Adrenal gland (tissue), 5 donors: ENCODE data around the gene FOXD4L6.
"Not testable (repeated sequence)": the region's sequence is repeated elsewhere in the genome, so short reads cannot be mapped to it uniquely, and the experiment has no call there.

Experiments
- POLR2A ChIP-seq, 2 donors: fragments of 450-650 bp; IDR thresholded peaks; one replicate each; pipeline ENCODE4 v1.6.1; 2017; ENCODE audit warnings: antibody characterized with exemption in 2 of 2, mild to moderate bottlenecking in 2 of 2, moderate library complexity in 1 of 2
- TF ChIP-seq, protein P1 (sequence below), 6 experiments: fragments of 450-650 bp in 4 of 6; fragments of 200-600 bp in 2 of 6; sonication (generic) in 1 of 6; IDR thresholded peaks; 1 replicate in 5 of 6; 2 replicates in 1 of 6; pipeline versions ENCODE4 v1.5.1 to v1.8.0; 2016 to 2021; ENCODE audit warnings: antibody characterized with exemption in 6 of 6, mild to moderate bottlenecking in 2 of 6, moderate library complexity in 1 of 6
- donor health status: DM: no; HTN: no; CAD: no.

DNA sequence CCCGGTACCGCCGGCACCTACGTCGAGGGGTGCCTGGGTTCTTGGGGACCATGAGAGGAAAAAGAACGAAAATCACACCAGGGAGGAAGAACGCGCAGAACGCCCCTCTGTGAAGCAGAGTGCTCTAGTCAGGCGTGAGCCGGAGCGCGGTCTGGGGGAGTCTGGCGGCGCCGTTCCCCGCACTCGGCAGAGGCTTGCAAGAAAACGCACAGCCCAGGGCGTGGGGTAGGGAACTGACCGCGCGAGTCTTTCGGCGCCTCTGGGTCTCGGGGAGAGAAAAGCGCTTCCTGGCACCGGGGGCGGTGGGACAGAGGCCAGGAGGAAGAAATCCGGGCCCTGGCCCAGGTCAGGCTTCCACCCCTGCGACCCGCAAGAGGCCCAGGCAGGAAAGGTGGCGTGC lies 4.7 kb downstream of the FOXD4L6 start:
- TF ChIP-seq, protein P1, sequence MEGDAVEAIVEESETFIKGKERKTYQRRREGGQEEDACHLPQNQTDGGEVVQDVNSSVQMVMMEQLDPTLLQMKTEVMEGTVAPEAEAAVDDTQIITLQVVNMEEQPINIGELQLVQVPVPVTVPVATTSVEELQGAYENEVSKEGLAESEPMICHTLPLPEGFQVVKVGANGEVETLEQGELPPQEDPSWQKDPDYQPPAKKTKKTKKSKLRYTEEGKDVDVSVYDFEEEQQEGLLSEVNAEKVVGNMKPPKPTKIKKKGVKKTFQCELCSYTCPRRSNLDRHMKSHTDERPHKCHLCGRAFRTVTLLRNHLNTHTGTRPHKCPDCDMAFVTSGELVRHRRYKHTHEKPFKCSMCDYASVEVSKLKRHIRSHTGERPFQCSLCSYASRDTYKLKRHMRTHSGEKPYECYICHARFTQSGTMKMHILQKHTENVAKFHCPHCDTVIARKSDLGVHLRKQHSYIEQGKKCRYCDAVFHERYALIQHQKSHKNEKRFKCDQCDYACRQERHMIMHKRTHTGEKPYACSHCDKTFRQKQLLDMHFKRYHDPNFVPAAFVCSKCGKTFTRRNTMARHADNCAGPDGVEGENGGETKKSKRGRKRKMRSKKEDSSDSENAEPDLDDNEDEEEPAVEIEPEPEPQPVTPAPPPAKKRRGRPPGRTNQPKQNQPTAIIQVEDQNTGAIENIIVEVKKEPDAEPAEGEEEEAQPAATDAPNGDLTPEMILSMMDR (IDR thresholded peaks at IDR 0.05) = not testable (repeated sequence)
- not testable (repeated sequence) for TF ChIP-seq POLR2A (IDR thresholded peaks at IDR 0.05)
